Measurements from ENCODE around the gene SYCE1. TPM values are rescaled to one million over a fixed set of nuclear protein-coding genes. Genes with fewer than 3 reads are reported as not detected.
A peak's percentile ranks its signal among the peaks of the same experiment; 100 is the strongest.
"Not testable (repeated sequence)": the region's sequence is repeated elsewhere in the genome, so short reads cannot be mapped to it uniquely, and the experiment has no call there.

SYCE1 gene
- total and polyA plus RNA-seq, 4 donors = 0.08 to 0.87 (median 0.86) TPM; not detected in 1

DNA sequence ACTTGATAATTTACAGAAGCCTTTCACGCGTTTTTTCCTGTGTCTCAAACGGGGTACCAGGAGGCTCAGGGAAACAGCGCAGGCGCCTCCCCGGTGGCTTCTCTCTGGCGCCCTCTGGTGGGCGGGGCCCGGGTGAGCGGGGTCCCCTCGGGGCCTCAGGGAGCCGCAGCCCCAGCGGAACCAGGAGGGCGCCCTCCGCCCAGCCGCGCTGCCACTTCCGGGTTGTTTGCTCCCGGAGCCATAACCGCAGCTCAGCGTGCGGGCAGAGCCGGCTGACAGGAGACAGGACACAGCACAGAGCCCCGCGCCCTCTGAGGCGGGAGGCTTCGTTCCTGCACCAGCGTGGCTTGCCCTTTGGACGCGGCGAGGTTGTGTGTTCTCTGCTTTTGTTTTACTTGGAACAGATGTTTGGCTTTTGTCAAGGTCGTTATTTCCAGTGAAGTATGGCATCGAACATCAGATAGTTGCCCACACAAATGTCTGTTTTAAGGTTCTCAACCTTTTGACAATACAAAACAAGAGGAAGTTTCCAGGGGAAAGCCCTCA is 45.1 kb downstream of the SYCE1 start:
- H3K4me3 ChIP-seq = no peak overlapping the region
- H3K27ac ChIP-seq (ENCODE audit: low read depth in 1 of 2, low read length in 1 of 2) = no peak overlapping the region
- no peaks in the 10 kb centered on the region for H3K36me3 ChIP-seq (ENCODE audit: control insufficient read depth in 4 of 4, insufficient read depth in 4 of 4, low read length in 4 of 4)
- H3K9me3 ChIP-seq (ENCODE audit: control insufficient read depth in 4 of 4, insufficient read depth in 3 of 4, low read length in 3 of 4) = peaks cover 0 to 10% (median 8%) of the 10 kb centered on the region in 4 donors
- peak; percentile 98 for ATAC-seq (ENCODE audit: insufficient read depth, low FRiP score)
- H3K9ac ChIP-seq (ENCODE audit: insufficient read depth in 1 of 2, low read length in 2 of 2) = no peak overlapping the region
- TF ChIP-seq, protein P1, sequence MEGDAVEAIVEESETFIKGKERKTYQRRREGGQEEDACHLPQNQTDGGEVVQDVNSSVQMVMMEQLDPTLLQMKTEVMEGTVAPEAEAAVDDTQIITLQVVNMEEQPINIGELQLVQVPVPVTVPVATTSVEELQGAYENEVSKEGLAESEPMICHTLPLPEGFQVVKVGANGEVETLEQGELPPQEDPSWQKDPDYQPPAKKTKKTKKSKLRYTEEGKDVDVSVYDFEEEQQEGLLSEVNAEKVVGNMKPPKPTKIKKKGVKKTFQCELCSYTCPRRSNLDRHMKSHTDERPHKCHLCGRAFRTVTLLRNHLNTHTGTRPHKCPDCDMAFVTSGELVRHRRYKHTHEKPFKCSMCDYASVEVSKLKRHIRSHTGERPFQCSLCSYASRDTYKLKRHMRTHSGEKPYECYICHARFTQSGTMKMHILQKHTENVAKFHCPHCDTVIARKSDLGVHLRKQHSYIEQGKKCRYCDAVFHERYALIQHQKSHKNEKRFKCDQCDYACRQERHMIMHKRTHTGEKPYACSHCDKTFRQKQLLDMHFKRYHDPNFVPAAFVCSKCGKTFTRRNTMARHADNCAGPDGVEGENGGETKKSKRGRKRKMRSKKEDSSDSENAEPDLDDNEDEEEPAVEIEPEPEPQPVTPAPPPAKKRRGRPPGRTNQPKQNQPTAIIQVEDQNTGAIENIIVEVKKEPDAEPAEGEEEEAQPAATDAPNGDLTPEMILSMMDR (IDR thresholded peaks at IDR 0.05; ENCODE audit: control extremely low read depth, extremely low read depth) = peak; percentile 43
- WGBS, 2 donors = 3 to 5% methylated on average over 33 of the region's 33 CpGs
- peak; percentile 20 to 48 (median 26) for DNase-seq
- no peaks in the 10 kb centered on the region for H3K4me1 ChIP-seq (ENCODE audit: control insufficient read depth in 5 of 5, insufficient read depth in 5 of 5, low read length in 5 of 5)
- H3K27me3 ChIP-seq (ENCODE audit: control insufficient read depth in 3 of 3, insufficient read depth in 3 of 3, low read length in 2 of 3) = peaks cover 2 to 5% (median 3%) of the 10 kb centered on the region in 3 donors

DNA sequence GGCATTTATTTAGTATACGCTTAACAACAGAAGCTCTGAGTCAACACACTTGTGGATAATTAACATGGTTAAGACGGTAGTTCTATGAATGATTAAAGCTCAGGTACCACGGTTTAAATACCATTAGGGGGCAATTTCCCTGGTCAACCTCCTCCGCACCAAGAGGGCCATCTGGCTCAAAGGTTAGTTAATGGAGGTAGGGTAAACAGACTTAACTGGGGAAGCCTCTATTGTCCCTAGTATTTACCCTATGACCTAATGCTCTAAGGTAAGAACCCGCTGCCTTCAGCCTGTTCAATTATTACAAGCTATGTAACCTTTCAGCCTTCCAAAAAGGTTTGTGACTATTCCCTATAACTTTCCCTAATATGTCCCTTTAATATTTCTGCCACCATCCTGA is 46.9 kb downstream of the SYCE1 start:
- not testable (repeated sequence) for H3K27me3 ChIP-seq (ENCODE audit: control insufficient read depth in 3 of 3, insufficient read depth in 3 of 3, low read length in 2 of 3); DNase-seq; H3K27ac ChIP-seq (ENCODE audit: low read depth in 1 of 2, low read length in 1 of 2); H3K9ac ChIP-seq (ENCODE audit: insufficient read depth in 1 of 2, low read length in 2 of 2); H3K36me3 ChIP-seq (ENCODE audit: control insufficient read depth in 4 of 4, insufficient read depth in 4 of 4, low read length in 4 of 4); H3K4me3 ChIP-seq; ATAC-seq (ENCODE audit: insufficient read depth, low FRiP score); H3K9me3 ChIP-seq (ENCODE audit: control insufficient read depth in 4 of 4, insufficient read depth in 3 of 4, low read length in 3 of 4); H3K4me1 ChIP-seq (ENCODE audit: control insufficient read depth in 5 of 5, insufficient read depth in 5 of 5, low read length in 5 of 5)
- 78% methylated on average over 5 of the region's 5 CpGs for WGBS, 2 donors

DNA sequence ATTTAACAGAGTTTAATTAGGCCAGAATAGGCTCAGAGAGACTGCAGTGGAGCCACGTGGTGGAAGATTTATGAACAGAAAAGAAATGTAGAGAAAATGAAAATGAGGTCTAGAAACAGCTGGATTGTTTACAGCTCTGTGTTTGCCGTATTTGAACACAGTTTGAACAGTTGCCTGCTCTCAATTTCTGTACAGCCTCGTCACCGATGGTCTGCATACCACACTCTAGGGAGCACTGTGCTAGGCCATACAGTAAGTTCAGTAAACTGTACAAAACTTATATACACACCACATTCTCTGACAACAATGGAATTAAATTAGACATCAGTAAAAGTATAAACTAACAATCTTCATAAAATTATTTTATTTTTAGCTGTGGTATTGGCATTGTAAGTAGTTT is 49.3 kb downstream of the SYCE1 start:
- H3K36me3 ChIP-seq (ENCODE audit: control insufficient read depth in 4 of 4, insufficient read depth in 4 of 4, low read length in 4 of 4) = peaks cover 0 to 1% (median 0%) of the 10 kb centered on the region in 4 donors
- peaks cover 0 to 3% (median 0%) of the 10 kb centered on the region in 4 donors for H3K9me3 ChIP-seq (ENCODE audit: control insufficient read depth in 4 of 4, insufficient read depth in 3 of 4, low read length in 3 of 4)
- no peak overlapping the region for H3K4me3 ChIP-seq
- no peak overlapping the region for H3K9ac ChIP-seq (ENCODE audit: insufficient read depth in 1 of 2, low read length in 2 of 2)
- ATAC-seq (ENCODE audit: insufficient read depth, low FRiP score) (no peak), DNase-seq (peak in 2 of 3 donors; percentile 5 to 13)
- no peak overlapping the region for H3K27ac ChIP-seq (ENCODE audit: low read depth in 1 of 2, low read length in 1 of 2)
- no peaks in the 10 kb centered on the region for H3K4me1 ChIP-seq (ENCODE audit: control insufficient read depth in 5 of 5, insufficient read depth in 5 of 5, low read length in 5 of 5)
- TF ChIP-seq, protein P1 (IDR thresholded peaks at IDR 0.05; ENCODE audit: control extremely low read depth, extremely low read depth) = no peak
- H3K27me3 ChIP-seq (ENCODE audit: control insufficient read depth in 3 of 3, insufficient read depth in 3 of 3, low read length in 2 of 3) = peaks cover 0 to 5% (median 3%) of the 10 kb centered on the region in 3 donors
- WGBS, 2 donors = 58 to 62% methylated on average over 4 of the region's 4 CpGs

DNA sequence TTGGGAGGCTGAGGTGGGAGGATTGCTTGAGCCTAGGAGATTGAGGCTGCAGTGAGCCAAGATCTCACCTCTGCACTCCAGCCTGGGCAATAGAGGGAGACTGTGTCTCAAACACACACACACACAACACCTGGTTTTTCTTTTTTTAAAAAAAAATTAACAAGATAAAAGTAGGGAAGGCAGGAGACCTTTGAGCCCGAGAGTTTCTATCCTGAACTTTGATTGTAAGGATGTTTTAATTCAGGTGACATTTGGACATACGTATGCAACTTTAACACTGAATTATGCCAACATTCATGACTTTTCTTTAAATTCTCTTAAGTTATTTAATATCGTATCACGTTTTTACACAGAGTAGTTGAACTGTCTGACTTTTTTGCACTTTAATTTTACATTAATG is 49.9 kb downstream of the SYCE1 start:
- TF ChIP-seq, protein P1 (IDR thresholded peaks at IDR 0.05; ENCODE audit: control extremely low read depth, extremely low read depth) = no peak
- no peak overlapping the region for H3K27ac ChIP-seq (ENCODE audit: low read depth in 1 of 2, low read length in 1 of 2)
- DNase-seq (no peak), ATAC-seq (ENCODE audit: insufficient read depth, low FRiP score) (no peak)
- peaks cover 0 to 3% (median 2%) of the 10 kb centered on the region in 3 donors for H3K27me3 ChIP-seq (ENCODE audit: control insufficient read depth in 3 of 3, insufficient read depth in 3 of 3, low read length in 2 of 3)
- H3K9me3 ChIP-seq (ENCODE audit: control insufficient read depth in 4 of 4, insufficient read depth in 3 of 4, low read length in 3 of 4) = no peaks in the 10 kb centered on the region
- H3K9ac ChIP-seq (ENCODE audit: insufficient read depth in 1 of 2, low read length in 2 of 2) = no peak overlapping the region
- WGBS, 2 donors = 74 to 76% methylated on average over 4 of the region's 4 CpGs
- H3K4me3 ChIP-seq = no peak overlapping the region
- H3K36me3 ChIP-seq (ENCODE audit: control insufficient read depth in 4 of 4, insufficient read depth in 4 of 4, low read length in 4 of 4) = peaks cover 0 to 1% (median 0%) of the 10 kb centered on the region in 4 donors
- H3K4me1 ChIP-seq (ENCODE audit: control insufficient read depth in 5 of 5, insufficient read depth in 5 of 5, low read length in 5 of 5) = no peaks in the 10 kb centered on the region
